ENCODE results near the gene STEAP4.

STEAP4 gene

DNA sequence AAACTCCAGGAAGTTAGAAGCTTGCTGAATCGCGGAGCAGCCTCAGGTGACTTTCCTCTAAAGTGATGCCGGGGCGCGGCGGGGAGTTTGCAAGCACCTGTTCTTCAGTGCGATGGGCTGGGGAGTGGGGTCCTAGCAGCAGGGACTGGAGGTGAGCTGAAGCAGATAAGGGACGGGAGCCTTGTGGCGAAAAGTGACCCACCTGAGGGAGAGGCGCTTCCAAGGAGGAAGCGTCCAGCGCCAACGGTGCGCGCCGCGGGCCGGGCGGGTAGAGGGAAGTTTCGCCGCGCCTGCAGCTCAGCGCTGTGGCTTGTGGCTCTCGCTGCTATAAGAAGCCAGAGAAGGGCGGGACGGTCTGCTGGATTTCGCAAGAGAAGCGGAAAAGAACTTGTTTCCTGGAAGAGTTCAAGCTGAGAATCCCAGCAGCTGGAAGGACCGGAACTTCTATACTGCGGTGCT is at the start of gene STEAP4:
STEAP4 (minus strand) TSS at position 305 of the 459 bp plus-strand sequence. CDS start 22,625 bp downstream, outside the sequence.
- DNase-seq (ENCODE audit: low read depth): no peak

DNA sequence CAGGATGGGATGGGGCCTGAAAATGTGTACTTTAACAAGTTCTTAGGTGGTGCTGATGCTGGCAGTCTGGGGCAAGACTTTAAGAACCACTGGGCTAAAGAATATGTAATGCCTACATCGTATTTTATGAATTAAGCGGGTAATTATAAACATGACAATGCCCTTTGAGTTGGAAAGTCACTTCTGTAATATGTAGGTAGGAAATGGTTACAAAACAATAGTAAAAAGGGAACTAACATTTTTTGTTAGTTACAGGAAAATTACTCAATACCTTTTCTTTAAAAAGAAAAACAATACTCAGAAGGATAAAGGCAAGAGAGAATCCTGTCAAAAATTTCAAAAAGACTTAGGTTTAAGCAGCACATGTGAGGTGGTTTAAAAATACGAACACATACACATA is 48.3 kb upstream of the STEAP4 start:
- no peak for DNase-seq (ENCODE audit: low read depth)

DNA sequence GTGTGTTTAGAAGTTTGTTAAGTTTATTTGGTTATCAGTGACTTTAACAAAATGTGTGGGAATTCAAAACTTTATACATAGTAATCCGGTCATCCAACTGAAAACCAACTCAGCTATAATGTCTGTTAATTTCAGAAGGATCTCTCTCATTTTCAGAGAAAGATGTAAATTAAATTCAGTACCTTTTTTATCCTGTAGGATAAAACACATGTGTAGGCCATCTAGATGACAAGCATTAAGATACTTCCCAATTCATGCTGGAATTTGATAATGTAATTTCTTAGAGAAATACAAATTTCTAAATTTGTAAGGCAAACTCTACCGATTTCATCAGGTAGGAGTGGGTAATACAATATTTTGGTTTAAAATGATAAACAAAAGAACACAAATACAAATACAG is 43.4 kb upstream of the STEAP4 start:
- DNase-seq (ENCODE audit: low read depth): no peak

DNA sequence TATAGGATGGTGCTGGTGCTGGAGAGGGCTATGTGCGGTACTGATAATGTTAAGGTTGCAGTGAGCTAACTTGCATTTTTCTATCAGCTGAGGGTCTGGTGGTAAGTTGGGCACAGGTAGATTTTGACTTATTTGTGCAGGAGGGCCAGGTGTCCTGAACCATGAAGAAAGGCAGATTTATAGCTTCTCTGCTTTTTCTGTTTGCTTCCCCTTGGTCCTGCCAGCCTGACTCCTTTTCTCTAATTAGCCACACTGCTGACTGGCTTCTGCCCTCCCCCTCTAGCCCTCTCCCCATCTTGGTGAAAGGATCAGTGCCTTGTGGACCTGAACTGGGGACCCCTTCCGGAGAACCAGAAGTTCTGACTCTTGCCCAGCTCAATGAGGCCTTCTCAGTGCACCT is 40.8 kb upstream of the STEAP4 start:
- DNase-seq (ENCODE audit: low read depth): no peak

DNA sequence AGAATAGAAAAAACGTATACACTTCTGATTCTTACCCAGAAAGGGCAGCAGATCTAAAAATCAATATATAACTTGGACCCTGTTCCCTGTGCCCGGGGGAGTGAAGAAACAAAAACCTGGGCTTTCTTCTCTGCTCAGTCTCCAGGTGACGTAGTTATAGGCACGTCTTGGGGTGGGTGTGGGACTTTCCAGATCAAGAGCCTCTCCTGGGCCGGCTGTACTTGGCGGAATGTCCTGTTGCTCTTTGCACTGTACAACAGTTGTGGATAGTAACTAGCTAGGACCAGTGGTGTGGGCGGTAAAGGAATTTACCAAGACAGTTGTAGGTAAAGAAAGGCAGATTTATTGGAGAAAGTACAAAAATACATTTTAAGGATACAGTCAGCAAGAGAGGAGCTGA is 40.4 kb upstream of the STEAP4 start:
- no peak for DNase-seq (ENCODE audit: low read depth)

- DNase-seq (ENCODE audit: low read depth): no peak
Observed at GRCh38 chr7:88346357-88346756, 39.7 kb upstream of the STEAP4 start.

- DNase-seq (ENCODE audit: low read depth): no peak
Observed at GRCh38 chr7:88344956-88345832, 38.5 kb upstream of the STEAP4 start.

DNA sequence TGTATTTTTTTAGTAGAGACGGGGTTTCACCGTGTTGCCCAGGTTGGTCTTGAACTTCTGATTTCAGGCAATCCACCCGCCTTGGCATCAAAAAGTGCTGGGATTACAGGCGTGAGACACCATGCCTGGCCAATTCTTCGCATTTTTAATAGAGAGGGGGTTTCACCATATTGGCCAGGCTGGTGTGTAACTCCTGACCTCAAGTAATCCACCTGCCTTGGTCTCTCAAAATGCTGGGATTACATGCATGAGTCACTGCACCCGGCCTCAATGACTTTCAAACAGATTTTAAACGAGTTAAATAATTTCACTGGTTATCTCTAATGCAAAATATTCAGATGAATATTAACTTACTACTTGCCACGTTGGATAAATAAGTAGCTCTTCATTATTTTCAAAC is 37.6 kb upstream of the STEAP4 start:
- DNase-seq (ENCODE audit: low read depth): no peak

- DNase-seq (ENCODE audit: low read depth): no peak
Observed at GRCh38 chr7:88339195-88339922, 32.7 kb upstream of the STEAP4 start.

DNA sequence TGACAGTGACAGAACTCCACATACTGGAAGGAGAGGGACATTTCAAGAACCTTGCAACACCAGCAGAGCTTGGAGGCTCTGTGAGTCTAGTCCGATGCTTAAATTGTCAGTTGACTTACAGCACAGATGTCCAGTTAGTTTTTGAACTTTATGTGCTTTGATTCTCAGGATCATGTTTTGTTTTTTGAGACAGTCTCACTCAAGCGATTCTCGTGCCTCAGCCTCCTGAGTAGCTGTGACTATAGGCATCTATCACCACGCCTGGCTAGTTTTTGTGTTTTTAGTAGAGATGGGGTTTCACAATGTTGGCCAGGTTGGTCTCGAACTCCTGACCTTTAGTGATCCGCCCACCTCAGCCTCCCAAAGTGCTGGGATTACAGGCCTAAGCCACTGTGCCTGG is 31.8 kb upstream of the STEAP4 start:
- DNase-seq (ENCODE audit: low read depth): no peak

- no peak for DNase-seq (ENCODE audit: low read depth)
Observed at GRCh38 chr7:88337572-88337971, 30.9 kb upstream of the STEAP4 start.

- no peak for DNase-seq (ENCODE audit: low read depth)
Observed at GRCh38 chr7:88331322-88331721, 24.6 kb upstream of the STEAP4 start.

DNA sequence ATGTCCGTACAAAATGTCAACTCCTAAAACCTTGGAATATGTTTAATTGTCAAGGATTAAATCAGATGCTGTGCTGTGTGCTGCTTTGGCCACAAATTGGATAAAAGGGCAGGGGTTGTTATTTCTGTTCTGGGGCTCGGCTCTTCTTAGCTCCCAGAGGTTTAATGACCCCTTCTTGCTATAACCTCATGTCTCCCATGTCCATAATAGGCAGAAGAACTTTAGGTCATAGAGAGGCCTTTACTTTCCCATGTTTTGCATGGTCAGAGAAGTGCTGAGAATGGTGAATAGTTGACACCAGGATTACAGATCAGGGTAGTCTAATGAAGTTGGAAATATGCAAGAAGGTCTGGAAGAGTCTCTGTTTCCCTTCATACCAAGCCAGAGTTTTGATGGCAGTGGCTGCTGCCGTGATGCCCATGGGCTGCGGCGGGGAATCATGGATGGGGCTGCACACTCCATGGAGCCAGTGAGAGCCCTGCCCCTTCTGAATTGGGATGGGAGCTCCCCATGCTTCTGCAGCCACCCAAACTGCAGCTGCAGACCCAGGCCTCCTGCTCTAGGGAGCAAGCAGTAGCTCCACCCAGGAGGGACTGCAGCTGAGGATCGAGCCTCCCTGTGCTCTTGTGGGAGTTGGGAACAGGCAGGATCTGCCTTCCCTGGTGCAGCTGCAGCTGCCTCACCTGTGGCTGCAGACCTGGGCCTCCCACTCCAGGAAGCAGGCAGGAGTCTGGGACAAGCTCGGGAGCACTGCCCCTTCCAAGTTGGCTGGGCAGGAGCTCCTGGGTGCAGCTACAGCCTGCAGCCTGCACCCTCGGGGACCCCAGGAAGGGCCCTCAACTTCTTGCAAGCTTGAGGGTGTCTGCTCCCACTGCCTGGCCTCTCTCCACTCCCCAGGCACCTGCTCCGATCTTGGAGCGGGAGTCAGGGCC is 23.1 kb upstream of the STEAP4 start:
- DNase-seq (ENCODE audit: low read depth): no peak

- DNase-seq (ENCODE audit: low read depth): no peak
Observed at GRCh38 chr7:88328787-88329186, 22.1 kb upstream of the STEAP4 start.

DNA sequence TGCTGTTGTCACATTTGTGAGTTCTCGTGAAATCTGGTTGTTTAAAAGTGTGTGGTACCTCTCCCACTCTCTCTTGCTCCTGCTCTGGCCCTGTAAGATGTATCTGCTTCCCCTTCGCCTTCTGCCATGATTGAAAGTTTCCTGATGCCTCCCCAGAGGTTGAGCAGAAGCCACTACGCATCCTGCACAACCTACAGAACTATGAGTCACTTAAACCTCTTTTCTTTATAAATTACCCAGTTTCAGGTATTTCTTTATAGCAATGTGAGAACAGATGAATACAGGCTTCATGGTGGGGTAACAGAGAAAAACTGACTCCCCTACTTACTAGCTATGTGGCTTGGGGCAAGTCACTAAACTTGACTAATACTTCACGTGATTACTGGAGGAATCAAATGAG is 18.0 kb upstream of the STEAP4 start:
- no peak for DNase-seq (ENCODE audit: low read depth)

- DNase-seq (ENCODE audit: low read depth): no peak
Observed at GRCh38 chr7:88322151-88322550, 15.5 kb upstream of the STEAP4 start.

DNA sequence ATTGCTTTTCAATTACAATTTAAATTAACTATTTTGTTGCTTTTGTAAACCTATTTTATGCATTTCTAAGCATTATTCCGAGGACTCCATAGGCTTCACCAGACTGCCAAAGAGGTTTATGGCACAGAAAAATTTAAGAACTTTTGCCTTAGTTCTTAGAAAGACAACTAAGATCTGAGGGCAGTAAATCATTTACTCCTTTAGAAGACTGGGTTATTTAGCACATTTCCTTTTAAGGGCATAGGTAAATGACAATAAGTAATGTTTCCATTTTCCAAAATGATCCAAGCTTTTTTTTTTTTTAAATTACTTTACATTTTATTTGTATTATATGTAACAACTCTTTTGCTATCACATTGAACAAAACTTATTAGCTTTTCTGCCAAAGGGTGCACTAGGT is 15.0 kb upstream of the STEAP4 start:
- no peak for DNase-seq (ENCODE audit: low read depth)

- no peak for DNase-seq (ENCODE audit: low read depth)
Observed at GRCh38 chr7:88318196-88318595, 11.5 kb upstream of the STEAP4 start.

- DNase-seq (ENCODE audit: low read depth): no peak
Observed at GRCh38 chr7:88317422-88317821, 10.7 kb upstream of the STEAP4 start.

DNA sequence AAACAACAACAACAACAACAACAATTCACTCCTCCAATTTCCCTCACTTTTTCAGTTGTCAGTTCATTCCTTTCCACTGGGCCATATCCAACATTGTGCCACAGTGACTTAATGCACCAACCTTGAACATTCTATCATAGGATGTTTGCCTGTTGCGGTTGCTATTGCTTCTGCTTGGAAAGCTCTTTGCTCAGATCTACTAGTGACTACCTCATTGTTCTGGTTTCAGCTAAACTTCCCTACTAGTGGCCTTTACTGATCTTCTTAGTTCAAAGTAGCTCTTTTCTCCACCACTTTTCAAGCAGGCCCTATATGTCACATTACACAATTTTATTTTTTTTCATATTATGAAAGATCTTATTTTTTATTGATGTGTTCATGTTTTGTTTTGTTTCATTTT is 9.8 kb upstream of the STEAP4 start:
- no peak for DNase-seq (ENCODE audit: low read depth)

- DNase-seq (ENCODE audit: low read depth): no peak
Observed at GRCh38 chr7:88315522-88315921, 8.8 kb upstream of the STEAP4 start.

GRCh38 chr7:88314061-88314491 is 7.4 kb upstream of the STEAP4 start:
- DNase-seq (ENCODE audit: low read depth): no peak

Measured in stimulated activated CD8-positive, alpha-beta memory T cell treated with anti-CD3 and anti-CD28 coated beads, Interleukin-12 subunit alpha, Interleukin-12 subunit beta, amount 100 ng/mL, for 1 hour (primary cell).